ENCODE measurements around the gene C9orf43. TPM values are rescaled to one million over a fixed set of nuclear protein-coding genes. Genes with fewer than 3 reads are reported as not detected.

C9orf43 gene
- total RNA-seq, 1 experiment from 2014 or later = 0.28 TPM

DNA sequence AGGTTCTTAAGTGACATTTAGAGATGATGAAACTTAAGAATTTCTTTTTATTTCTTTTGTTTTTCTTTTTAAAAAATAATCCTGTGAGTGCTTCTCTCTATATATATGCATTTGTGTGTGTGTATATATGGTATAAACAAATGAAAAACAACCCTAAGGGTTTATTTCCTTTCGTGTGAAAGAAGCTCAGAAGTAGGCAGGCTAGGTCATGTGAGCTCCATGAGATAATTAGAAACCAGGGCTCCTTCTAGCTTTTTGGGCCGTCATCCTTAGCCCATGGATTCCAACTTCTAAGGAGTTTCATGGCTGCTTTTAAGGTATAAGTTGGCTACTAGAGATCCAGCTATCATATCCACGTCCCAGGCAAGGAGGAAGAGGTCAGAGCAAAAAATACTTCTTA is 11.2 kb downstream of the C9orf43 start:
- no peak overlapping the region for H3K27ac Mint-ChIP-seq
- ATAC-seq = no peak
- POLR2A ChIA-PET = no interaction called here

DNA sequence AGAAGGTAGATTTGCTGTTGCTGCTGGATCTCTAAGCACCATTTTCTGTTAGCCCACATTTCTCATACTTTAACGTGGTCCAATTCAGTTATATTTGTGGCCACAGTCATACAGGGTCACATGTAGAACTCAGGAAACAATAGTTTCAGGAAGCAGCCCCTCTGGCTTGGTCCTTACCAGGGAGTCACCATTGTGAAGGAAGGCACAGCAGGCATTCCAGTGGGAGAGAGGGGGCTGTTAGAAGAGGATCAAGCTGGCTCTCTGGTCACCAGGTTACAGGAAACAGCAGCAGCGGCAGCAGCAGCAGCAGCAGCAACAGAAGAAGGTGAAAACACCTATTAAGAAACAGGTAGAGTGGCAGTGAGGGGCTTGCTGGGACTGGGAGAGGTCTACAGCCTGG is 14.5 kb downstream of the C9orf43 start:
- ChIA-PET POLR2A (no interaction called here), CTCF (interaction anchor here (1.4 kb wide), 1 partner anchor 233 kb away, joined by 3 read pairs; no protein-coding TSS in a partner anchor)
- 0 out of 2 replicates have a peak overlapping the region, but pooled peaks have one; percentile 39 for H3K27ac Mint-ChIP-seq
- peaks cover 10% of the 10 kb centered on the region for H3K4me1 Mint-ChIP-seq
- TF ChIP-seq ZBTB21 (CRISPR knock-in tag; IDR thresholded peaks at IDR 0.05; ENCODE audit: borderline replicate concordance) = no peak
- TF ChIP-seq ZNF423 (CRISPR knock-in tag; IDR thresholded peaks at IDR 0.05) = peak; percentile 65; the same call in 1 of the 2 replicates
- no peak overlapping the region for H3K4me3 Mint-ChIP-seq
- no peaks in the 10 kb centered on the region for H3K36me3 Mint-ChIP-seq
- peaks cover 15% of the 10 kb centered on the region for H3K27me3 Mint-ChIP-seq (ENCODE audit: low read depth)
- no peaks in the 10 kb centered on the region for H3K9me3 Mint-ChIP-seq
- peak; percentile 17 for DNase-seq (ENCODE audit: low spot score)
- ATAC-seq = peak; percentile 80

More for the DNA sequence above, 11.2 kb downstream of the C9orf43 start:
- CTCF ChIA-PET = no interaction called here
- Mint-ChIP-seq H3K36me3 (no peaks in the 10 kb centered on the region), H3K4me3 (no peak overlapping the region), H3K27me3 (ENCODE audit: low read depth) (peaks cover 7% of the 10 kb centered on the region; the same call in 1 of the 2 replicates), H3K4me1 (peaks cover 10% of the 10 kb centered on the region), H3K9me3 (no peaks in the 10 kb centered on the region)
- DNase-seq (ENCODE audit: low spot score) = no peak
- TF ChIP-seq GRHL2 (CRISPR knock-in tag; IDR thresholded peaks at IDR 0.05; ENCODE audit: insufficient replicate concordance, severe bottlenecking) = no peak
- TF ChIP-seq, protein P1, sequence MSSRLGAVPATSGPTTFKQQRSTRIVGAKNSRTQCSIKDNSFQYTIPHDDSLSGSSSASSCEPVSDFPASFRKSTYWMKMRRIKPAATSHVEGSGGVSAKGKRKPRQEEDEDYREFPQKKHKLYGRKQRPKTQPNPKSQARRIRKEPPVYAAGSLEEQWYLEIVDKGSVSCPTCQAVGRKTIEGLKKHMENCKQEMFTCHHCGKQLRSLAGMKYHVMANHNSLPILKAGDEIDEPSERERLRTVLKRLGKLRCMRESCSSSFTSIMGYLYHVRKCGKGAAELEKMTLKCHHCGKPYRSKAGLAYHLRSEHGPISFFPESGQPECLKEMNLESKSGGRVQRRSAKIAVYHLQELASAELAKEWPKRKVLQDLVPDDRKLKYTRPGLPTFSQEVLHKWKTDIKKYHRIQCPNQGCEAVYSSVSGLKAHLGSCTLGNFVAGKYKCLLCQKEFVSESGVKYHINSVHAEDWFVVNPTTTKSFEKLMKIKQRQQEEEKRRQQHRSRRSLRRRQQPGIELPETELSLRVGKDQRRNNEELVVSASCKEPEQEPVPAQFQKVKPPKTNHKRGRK (CRISPR knock-in tag; IDR thresholded peaks at IDR 0.05; ENCODE audit: borderline replicate concordance) = no peak
- TF ChIP-seq IRF2 (CRISPR knock-in tag; IDR thresholded peaks at IDR 0.05; ENCODE audit: borderline replicate concordance, low read depth) = no peak
- TF ChIP-seq ATF1 (CRISPR knock-in tag; IDR thresholded peaks at IDR 0.05) = no peak
- TF ChIP-seq CREM (CRISPR knock-in tag; IDR thresholded peaks at IDR 0.05) = no peak
- TF ChIP-seq FOXP1 (CRISPR knock-in tag; IDR thresholded peaks at IDR 0.05; ENCODE audit: borderline replicate concordance) = no peak
- TF ChIP-seq MYBL2 (CRISPR knock-in tag; IDR thresholded peaks at IDR 0.05) = no peak
- TF ChIP-seq, protein P2, sequence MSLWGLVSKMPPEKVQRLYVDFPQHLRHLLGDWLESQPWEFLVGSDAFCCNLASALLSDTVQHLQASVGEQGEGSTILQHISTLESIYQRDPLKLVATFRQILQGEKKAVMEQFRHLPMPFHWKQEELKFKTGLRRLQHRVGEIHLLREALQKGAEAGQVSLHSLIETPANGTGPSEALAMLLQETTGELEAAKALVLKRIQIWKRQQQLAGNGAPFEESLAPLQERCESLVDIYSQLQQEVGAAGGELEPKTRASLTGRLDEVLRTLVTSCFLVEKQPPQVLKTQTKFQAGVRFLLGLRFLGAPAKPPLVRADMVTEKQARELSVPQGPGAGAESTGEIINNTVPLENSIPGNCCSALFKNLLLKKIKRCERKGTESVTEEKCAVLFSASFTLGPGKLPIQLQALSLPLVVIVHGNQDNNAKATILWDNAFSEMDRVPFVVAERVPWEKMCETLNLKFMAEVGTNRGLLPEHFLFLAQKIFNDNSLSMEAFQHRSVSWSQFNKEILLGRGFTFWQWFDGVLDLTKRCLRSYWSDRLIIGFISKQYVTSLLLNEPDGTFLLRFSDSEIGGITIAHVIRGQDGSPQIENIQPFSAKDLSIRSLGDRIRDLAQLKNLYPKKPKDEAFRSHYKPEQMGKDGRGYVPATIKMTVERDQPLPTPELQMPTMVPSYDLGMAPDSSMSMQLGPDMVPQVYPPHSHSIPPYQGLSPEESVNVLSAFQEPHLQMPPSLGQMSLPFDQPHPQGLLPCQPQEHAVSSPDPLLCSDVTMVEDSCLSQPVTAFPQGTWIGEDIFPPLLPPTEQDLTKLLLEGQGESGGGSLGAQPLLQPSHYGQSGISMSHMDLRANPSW (CRISPR knock-in tag; conservative IDR thresholded peaks at IDR 0.05; ENCODE audit: low read depth) = no peak
- TF ChIP-seq, protein P3, sequence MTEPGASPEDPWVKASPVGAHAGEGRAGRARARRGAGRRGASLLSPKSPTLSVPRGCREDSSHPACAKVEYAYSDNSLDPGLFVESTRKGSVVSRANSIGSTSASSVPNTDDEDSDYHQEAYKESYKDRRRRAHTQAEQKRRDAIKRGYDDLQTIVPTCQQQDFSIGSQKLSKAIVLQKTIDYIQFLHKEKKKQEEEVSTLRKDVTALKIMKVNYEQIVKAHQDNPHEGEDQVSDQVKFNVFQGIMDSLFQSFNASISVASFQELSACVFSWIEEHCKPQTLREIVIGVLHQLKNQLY (CRISPR knock-in tag; IDR thresholded peaks at IDR 0.05) = no peak
- TF ChIP-seq, protein P4, sequence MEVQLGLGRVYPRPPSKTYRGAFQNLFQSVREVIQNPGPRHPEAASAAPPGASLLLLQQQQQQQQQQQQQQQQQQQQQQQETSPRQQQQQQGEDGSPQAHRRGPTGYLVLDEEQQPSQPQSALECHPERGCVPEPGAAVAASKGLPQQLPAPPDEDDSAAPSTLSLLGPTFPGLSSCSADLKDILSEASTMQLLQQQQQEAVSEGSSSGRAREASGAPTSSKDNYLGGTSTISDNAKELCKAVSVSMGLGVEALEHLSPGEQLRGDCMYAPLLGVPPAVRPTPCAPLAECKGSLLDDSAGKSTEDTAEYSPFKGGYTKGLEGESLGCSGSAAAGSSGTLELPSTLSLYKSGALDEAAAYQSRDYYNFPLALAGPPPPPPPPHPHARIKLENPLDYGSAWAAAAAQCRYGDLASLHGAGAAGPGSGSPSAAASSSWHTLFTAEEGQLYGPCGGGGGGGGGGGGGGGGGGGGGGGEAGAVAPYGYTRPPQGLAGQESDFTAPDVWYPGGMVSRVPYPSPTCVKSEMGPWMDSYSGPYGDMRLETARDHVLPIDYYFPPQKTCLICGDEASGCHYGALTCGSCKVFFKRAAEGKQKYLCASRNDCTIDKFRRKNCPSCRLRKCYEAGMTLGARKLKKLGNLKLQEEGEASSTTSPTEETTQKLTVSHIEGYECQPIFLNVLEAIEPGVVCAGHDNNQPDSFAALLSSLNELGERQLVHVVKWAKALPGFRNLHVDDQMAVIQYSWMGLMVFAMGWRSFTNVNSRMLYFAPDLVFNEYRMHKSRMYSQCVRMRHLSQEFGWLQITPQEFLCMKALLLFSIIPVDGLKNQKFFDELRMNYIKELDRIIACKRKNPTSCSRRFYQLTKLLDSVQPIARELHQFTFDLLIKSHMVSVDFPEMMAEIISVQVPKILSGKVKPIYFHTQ (CRISPR knock-in tag; IDR thresholded peaks at IDR 0.05) = no peak
- TF ChIP-seq, protein P5, sequence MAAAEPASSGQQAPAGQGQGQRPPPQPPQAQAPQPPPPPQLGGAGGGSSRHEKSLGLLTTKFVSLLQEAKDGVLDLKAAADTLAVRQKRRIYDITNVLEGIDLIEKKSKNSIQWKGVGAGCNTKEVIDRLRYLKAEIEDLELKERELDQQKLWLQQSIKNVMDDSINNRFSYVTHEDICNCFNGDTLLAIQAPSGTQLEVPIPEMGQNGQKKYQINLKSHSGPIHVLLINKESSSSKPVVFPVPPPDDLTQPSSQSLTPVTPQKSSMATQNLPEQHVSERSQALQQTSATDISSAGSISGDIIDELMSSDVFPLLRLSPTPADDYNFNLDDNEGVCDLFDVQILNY (CRISPR knock-in tag; IDR thresholded peaks at IDR 0.05) = no peak
- TF ChIP-seq SOX15 (CRISPR knock-in tag; IDR thresholded peaks at IDR 0.05) = no peak
- no peak for TF ChIP-seq TCF7 (CRISPR knock-in tag; IDR thresholded peaks at IDR 0.05; ENCODE audit: low read depth)
- TF ChIP-seq ZNF396 (CRISPR knock-in tag; IDR thresholded peaks at IDR 0.05; ENCODE audit: borderline replicate concordance) = no peak
- no peak for TF ChIP-seq EMX1 (CRISPR knock-in tag; IDR thresholded peaks at IDR 0.05)
- TF ChIP-seq CREB1 (CRISPR knock-in tag; IDR thresholded peaks at IDR 0.05) = no peak
